A673 (cell line): ENCODE measurements around the gene LRRC15.

Experiments
- EZH2 ChIP-seq: fragments of 200-600 bp; sonication (generic); IDR thresholded peaks from 2 replicates; pipeline ENCODE4 v1.6.1; 2017; ENCODE audit warnings: borderline replicate concordance, low read depth, mild to moderate bottlenecking, mixed read lengths, antibody characterized with exemption, low read length; ENCODE audit not compliant: poor library complexity, severe bottlenecking
- TF ChIP-seq, protein P1 (sequence below): fragments of 300-800, 200-600 bp; sonication (generic); conservative IDR thresholded peaks from 2 replicates; pipeline ENCODE4 v1.5.1; 2017; ENCODE audit warnings: low read depth, mild to moderate bottlenecking, antibody characterized with exemption, low read length, moderate library complexity, mixed read lengths

DNA sequence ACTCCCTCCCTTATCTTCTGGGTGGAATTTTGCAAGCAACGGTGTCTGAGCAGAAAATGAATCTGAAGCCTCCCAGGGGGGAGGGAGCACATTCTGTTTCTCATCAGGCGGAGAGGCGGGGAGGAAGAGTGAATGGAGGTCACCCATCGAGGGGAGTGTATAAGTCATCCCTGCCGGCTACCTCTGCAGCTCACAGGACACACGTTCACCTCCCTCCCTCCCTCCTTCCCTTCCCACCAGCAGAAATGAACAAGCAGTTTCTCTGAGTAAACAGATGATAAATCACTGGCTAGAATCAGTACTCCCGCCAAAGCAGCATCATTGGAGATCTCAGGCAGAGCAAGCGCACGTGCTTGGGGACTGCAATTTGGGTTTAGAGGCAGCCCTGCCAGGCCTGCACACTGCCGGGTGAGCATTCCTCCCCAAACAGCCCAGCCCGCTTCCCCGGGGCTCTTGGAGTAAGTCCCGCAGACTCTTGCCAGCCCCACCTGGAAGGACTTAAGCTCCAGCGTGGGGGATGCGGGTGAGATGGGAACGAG, 56.7 kb downstream of the LRRC15 start:
- TF ChIP-seq, protein P1, sequence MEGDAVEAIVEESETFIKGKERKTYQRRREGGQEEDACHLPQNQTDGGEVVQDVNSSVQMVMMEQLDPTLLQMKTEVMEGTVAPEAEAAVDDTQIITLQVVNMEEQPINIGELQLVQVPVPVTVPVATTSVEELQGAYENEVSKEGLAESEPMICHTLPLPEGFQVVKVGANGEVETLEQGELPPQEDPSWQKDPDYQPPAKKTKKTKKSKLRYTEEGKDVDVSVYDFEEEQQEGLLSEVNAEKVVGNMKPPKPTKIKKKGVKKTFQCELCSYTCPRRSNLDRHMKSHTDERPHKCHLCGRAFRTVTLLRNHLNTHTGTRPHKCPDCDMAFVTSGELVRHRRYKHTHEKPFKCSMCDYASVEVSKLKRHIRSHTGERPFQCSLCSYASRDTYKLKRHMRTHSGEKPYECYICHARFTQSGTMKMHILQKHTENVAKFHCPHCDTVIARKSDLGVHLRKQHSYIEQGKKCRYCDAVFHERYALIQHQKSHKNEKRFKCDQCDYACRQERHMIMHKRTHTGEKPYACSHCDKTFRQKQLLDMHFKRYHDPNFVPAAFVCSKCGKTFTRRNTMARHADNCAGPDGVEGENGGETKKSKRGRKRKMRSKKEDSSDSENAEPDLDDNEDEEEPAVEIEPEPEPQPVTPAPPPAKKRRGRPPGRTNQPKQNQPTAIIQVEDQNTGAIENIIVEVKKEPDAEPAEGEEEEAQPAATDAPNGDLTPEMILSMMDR = no peak
- TF ChIP-seq EZH2 = no peak
